22Rv1 (cell line): Measurements from ENCODE around the gene MYH6.

Source experiments
- ZFX ChIP-seq: fragments of 450-650 bp; IDR thresholded peaks from 2 replicates; pipeline ENCODE4 v1.6.1; 2017; ENCODE audit warnings: antibody characterized with exemption, borderline replicate concordance
- TF ChIP-seq, protein P1 (sequence below): fragments of 450-650 bp; IDR thresholded peaks from 2 replicates; pipeline ENCODE4 v1.5.1; 2017; ENCODE audit warnings: mild to moderate bottlenecking

DNA sequence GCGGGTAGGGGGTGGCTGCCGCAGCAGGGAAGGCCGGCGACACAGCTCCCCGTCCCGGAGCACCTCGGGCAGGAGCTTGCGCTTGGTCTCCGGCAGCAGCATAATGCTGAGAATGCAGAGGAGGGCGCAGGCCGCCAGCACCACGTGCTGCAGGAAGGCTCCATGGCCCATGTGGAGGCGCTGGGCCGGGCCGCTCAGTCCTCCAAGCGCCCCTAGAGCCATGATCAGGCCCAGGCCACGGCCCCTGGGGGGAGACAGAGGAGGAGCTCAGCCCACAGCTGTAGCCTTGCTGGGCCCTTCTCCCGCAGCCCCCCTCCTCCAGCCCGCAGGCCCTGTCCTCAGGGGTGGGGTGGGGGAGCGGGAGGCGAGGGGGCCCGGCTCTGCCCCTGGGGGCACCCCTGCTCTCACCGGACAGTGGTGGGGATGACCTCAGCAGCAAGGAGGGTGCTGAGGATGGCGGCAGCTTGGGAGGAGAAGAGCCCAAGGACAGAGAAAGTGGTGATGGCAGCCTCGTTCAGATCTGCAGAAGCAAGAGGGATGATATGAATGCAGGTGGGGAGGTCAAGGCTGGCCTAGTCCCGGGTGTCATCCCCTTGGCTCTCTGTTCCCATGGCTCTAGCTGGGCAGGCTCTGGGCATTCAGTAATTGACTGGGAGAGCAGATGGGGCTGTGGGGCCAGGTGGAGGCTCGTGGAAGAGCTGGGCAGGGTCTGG lies 61.2 kb downstream of the MYH6 start:
- TF ChIP-seq, protein P1, sequence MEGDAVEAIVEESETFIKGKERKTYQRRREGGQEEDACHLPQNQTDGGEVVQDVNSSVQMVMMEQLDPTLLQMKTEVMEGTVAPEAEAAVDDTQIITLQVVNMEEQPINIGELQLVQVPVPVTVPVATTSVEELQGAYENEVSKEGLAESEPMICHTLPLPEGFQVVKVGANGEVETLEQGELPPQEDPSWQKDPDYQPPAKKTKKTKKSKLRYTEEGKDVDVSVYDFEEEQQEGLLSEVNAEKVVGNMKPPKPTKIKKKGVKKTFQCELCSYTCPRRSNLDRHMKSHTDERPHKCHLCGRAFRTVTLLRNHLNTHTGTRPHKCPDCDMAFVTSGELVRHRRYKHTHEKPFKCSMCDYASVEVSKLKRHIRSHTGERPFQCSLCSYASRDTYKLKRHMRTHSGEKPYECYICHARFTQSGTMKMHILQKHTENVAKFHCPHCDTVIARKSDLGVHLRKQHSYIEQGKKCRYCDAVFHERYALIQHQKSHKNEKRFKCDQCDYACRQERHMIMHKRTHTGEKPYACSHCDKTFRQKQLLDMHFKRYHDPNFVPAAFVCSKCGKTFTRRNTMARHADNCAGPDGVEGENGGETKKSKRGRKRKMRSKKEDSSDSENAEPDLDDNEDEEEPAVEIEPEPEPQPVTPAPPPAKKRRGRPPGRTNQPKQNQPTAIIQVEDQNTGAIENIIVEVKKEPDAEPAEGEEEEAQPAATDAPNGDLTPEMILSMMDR, result no peak
- no peak for TF ChIP-seq ZFX
